Measurements from ENCODE around the gene PDE1C. TPM values are rescaled to one million over a fixed set of nuclear protein-coding genes. Genes with fewer than 3 reads are reported as not detected.

PDE1C gene
- total RNA-seq, 1 donor from 2014 or later = 0.03 TPM

DNA sequence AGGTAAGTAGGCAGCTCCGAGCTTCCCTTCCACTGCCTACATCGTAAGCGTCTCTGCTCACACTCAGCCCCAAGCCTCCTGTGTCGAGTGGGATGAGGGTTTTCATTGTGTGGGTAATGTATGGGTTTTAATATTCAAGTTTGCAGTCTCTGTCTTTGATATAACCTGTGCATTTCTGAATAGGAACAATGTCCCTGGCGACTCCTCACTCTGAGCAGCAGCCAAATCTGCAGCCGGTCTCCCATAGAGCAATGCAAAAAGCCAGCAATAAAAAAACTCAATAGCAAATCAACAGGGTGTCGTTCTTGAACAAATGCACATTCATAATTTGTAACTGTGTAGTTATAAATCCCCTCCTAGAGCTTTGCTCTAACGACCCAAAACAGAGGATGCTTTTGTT is 349.8 kb downstream of the PDE1C start:
- DNase-seq (ENCODE audit: low read depth) = no peak

DNA sequence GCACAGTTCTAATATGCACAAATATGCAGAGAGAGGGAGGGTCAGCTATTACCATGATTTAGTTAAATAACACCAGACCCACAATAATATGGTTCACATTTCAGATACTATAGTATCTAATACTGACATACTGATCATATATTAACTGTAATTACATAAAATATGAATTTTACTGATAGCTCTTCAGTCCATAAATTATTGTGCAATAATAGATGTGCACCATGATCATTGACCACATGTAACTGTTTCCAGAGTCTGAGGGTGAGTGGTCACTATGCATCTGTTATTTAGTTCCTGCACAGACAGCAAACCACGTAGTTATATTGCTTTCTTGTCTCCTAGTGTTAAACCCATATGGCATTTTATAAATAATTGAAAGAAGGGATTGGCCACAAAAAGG is 353.9 kb downstream of the PDE1C start:
- DNase-seq (ENCODE audit: low read depth) = no peak

DNA sequence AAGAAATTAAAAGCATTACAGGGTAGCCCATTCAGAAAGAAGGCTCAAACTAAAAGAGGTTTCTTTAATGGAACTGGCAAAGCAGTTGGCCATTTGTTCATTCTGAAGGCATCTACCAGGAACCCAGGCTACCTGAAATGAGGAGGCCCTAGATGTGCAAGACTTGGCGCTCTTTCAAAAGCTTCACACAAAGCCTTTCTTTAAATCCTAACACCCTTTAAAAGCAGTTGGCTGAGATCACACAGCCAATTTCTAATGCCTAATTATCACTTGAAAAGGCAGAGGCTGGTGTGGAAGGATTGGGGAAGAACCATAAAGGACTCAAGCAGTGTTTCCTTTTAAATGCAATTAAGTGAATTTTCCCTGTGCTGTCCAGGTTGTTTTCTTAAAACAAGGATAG is 360.0 kb downstream of the PDE1C start:
- no peak for DNase-seq (ENCODE audit: low read depth)

DNA sequence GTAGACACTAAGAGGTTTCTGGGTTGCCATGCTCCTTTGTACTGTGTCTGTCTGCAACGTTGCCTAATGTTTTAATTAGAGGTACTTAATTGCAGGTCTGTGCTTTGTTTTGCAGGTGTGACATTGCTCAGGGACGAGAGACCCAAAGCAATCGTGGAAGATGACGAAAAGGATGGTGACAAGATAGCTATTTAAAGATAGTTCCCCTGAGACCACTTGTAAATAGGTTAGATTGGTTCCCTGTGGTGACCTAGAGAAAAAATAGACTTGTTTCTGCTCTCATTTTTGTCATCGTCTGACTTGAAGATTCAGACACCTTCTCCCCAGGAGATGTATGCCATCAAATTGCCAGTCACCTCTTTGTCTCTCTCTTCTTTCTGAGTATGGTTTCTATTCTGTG is 363.1 kb downstream of the PDE1C start:
- DNase-seq (ENCODE audit: low read depth) = no peak

DNA sequence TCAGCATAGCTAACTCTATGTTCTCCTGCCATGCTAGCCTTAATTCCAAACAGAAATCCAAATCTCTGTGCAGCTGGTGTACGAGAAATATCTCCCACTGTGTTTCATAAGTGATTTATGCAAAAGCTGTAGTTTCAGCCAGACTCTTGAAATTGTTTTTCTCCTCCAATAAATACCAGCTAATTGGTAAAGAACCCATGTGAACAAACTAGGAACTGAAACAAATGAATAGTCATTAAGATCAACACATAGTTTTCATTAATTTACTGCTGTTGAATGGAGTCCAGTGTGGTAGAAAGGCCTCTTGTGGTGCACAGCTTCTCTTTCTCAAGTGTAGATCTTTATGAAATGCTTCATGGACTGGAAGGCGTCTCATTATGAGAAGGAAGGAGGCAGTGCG is 364.8 kb downstream of the PDE1C start:
- no peak for DNase-seq (ENCODE audit: low read depth)

DNA sequence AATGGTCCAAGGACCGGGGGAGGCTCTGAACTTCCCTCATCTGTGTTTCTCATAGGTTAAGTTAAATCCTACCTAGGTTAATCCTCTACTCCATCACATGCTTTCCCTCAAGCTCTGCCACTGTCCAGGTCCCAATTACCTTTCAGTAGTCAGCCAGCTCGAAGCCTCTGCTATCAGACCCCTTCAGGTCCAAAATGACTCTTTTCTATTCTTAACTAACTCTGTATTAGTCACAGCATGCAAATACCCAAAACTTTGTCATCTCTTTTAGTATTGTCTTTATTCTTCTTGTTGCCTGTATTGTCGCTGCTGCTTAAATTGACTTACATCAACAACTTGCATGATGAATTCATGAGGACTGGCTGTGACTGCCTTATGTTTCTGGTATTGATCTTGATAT is 367.9 kb downstream of the PDE1C start:
- DNase-seq (ENCODE audit: low read depth) = no peak
